PFSK-1 (cell line): ENCODE results near the gene ACAP1.

Source experiments
- POLR2AphosphoS5 ChIP-seq: IDR thresholded peaks from 2 replicates; pipeline ENCODE4 v1.6.1; 2012; ENCODE audit warnings: low read depth, mild to moderate bottlenecking, control low read depth, low read length, moderate library complexity
- SIN3A ChIP-seq: IDR thresholded peaks from 2 replicates; pipeline ENCODE4 v1.6.1; 2012; ENCODE audit warnings: mild to moderate bottlenecking, low read length, moderate library complexity, borderline replicate concordance; ENCODE audit not compliant: insufficient read depth
- TAF1 ChIP-seq: IDR thresholded peaks from 2 replicates; pipeline ENCODE4 v1.6.1; 2012; ENCODE audit warnings: low read length, control low read depth, borderline replicate concordance; ENCODE audit not compliant: insufficient read depth
- TF ChIP-seq, protein P1 (sequence below), 2 experiments: IDR thresholded peaks; 2 replicates each; pipeline versions ENCODE4 v1.6.1 to v1.8.0; 2011 to 2012; ENCODE audit warnings: low read depth in 2 of 2, low read length in 2 of 2, control low read depth in 1 of 2, inconsistent platforms in 1 of 2, mild to moderate bottlenecking in 1 of 2, moderate library complexity in 1 of 2; ENCODE audit not compliant: insufficient read depth in 1 of 2

DNA sequence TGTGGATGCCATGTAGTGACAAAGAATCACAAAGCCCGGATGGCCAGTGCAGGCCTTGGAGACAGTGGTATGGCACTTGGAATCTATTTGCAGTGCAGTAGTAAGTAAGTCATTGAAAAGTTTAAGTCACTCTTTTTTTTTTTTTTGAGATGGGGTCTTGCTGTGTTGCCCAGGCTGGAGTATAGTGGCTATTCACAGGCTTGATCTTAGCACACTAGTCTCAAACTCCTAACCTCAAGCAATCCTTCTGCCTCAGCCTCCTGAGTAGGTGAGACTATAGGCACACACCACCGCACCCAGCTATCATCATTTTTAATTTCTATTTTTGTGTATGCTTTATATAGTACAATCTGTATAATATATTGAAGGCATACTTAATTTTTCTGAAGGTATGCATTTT is 62.3 kb downstream of the ACAP1 start:
- TF ChIP-seq POLR2AphosphoS5 (no peak), SIN3A (no peak), TAF1 (no peak)
- TF ChIP-seq, protein P1, sequence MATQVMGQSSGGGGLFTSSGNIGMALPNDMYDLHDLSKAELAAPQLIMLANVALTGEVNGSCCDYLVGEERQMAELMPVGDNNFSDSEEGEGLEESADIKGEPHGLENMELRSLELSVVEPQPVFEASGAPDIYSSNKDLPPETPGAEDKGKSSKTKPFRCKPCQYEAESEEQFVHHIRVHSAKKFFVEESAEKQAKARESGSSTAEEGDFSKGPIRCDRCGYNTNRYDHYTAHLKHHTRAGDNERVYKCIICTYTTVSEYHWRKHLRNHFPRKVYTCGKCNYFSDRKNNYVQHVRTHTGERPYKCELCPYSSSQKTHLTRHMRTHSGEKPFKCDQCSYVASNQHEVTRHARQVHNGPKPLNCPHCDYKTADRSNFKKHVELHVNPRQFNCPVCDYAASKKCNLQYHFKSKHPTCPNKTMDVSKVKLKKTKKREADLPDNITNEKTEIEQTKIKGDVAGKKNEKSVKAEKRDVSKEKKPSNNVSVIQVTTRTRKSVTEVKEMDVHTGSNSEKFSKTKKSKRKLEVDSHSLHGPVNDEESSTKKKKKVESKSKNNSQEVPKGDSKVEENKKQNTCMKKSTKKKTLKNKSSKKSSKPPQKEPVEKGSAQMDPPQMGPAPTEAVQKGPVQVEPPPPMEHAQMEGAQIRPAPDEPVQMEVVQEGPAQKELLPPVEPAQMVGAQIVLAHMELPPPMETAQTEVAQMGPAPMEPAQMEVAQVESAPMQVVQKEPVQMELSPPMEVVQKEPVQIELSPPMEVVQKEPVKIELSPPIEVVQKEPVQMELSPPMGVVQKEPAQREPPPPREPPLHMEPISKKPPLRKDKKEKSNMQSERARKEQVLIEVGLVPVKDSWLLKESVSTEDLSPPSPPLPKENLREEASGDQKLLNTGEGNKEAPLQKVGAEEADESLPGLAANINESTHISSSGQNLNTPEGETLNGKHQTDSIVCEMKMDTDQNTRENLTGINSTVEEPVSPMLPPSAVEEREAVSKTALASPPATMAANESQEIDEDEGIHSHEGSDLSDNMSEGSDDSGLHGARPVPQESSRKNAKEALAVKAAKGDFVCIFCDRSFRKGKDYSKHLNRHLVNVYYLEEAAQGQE (IDR thresholded peaks at IDR 0.05; ENCODE audit: insufficient read depth in 1 of 2, low read depth in 2 of 2, low read length in 2 of 2): no peak
